Dedifferentiated amniotic fluid mesenchymal stem cell (primary cell): ENCODE results near the gene RFX4.

Experiments
- DNase-seq: peaks from one replicate; pipeline ENCODE4 v3.0.0-alpha.2; 2016; ENCODE audit errors: extremely low spot score

Gene RFX4

GRCh38 chr12:106582641-106583230 is at the start of gene RFX4:
Gene RFX4 (plus strand): TSS chr12:106583004. CDS start chr12:106583321, 317 bp downstream.
- no peak for DNase-seq

GRCh38 chr12:106541201-106541600 is 41.6 kb upstream of the RFX4 start:
- DNase-seq, result no peak

GRCh38 chr12:106551410-106551809 is 31.4 kb upstream of the RFX4 start:
- DNase-seq, result no peak

GRCh38 chr12:106552228-106552627 is 30.6 kb upstream of the RFX4 start:
- no peak for DNase-seq

- no peak for DNase-seq
Measured at GRCh38 chr12:106564678-106565329, 18.0 kb upstream of the RFX4 start.

GRCh38 chr12:106566771-106567170 is 16.0 kb upstream of the RFX4 start:
- DNase-seq, result no peak

- DNase-seq, result no peak
Measured at GRCh38 chr12:106573239-106573638, 9.6 kb upstream of the RFX4 start.

- DNase-seq, result no peak
Measured at GRCh38 chr12:106576848-106577247, 6.0 kb upstream of the RFX4 start.

GRCh38 chr12:106580671-106581508 is 1.9 kb upstream of the RFX4 start:
- no peak for DNase-seq

GRCh38 chr12:106581543-106582248 is 1.1 kb upstream of the RFX4 start:
- no peak for DNase-seq

- DNase-seq, result no peak
Measured at GRCh38 chr12:106582249-106582591, 584 bp upstream of the RFX4 start.

GRCh38 chr12:106583242-106584103 is 669 bp downstream of the RFX4 start:
- DNase-seq, result no peak

- no peak for DNase-seq
Measured at GRCh38 chr12:106584104-106585064, 1.6 kb downstream of the RFX4 start.

- DNase-seq, result no peak
Measured at GRCh38 chr12:106585105-106585520, 2.3 kb downstream of the RFX4 start.

- no peak for DNase-seq
Measured at GRCh38 chr12:106585521-106586277, 2.9 kb downstream of the RFX4 start.

- no peak for DNase-seq
Measured at GRCh38 chr12:106586278-106586802, 3.5 kb downstream of the RFX4 start.

GRCh38 chr12:106586803-106587684 is 4.2 kb downstream of the RFX4 start:
- DNase-seq, result no peak

GRCh38 chr12:106588771-106589170 is 6.0 kb downstream of the RFX4 start:
- no peak for DNase-seq
